ENCODE measurements around the gene RTN4R.

DNA sequence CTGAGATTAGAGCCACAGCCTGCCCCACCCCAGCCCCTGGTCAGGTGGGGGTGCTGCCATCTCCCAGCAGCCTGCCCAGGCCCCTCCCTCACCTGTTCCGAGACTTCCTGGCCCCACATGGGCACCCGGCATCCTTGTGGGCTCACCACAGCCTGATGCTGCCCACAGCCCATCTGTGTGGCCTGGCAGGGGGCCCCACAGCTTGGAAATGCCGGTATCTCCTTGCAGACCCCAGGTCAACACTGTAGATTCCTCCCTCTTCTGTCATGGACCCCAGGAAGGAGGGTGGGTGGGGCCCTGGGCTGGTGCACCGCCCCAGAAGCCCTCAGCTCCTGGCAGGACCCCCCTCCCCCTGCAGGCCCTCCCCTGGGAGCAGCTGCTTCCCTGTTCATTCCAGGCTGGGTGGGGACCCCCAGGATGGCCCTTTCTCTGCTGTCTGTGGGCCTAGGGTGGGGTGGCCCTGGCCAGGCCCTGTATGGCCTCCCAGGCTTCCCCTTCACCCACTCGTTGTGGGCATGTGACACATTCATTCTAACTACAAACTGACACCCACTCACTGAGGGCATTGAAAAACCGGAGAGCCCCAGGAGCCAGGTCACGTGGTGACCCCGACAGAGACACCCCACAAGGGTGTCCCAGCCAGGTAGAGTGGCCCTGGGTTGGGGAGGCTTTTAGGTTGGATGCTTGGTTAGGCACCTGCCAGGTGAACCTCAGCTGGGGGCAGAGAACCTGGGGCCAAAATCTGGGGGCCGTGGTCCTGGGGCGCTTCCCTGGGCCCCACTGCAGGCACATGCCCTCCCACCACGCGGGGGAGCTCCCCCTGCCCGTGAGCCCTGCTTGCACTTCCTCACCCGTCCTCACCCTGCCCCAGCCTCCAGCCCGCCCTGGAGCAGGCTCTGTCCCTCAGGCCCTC is 73.2 kb downstream of the RTN4R start:
- TF ChIP-seq, protein P1, sequence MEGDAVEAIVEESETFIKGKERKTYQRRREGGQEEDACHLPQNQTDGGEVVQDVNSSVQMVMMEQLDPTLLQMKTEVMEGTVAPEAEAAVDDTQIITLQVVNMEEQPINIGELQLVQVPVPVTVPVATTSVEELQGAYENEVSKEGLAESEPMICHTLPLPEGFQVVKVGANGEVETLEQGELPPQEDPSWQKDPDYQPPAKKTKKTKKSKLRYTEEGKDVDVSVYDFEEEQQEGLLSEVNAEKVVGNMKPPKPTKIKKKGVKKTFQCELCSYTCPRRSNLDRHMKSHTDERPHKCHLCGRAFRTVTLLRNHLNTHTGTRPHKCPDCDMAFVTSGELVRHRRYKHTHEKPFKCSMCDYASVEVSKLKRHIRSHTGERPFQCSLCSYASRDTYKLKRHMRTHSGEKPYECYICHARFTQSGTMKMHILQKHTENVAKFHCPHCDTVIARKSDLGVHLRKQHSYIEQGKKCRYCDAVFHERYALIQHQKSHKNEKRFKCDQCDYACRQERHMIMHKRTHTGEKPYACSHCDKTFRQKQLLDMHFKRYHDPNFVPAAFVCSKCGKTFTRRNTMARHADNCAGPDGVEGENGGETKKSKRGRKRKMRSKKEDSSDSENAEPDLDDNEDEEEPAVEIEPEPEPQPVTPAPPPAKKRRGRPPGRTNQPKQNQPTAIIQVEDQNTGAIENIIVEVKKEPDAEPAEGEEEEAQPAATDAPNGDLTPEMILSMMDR (conservative IDR thresholded peaks at IDR 0.05; ENCODE audit: low read depth, low read length) = no peak
- no peak for TF ChIP-seq EZH2 (IDR thresholded peaks at IDR 0.05; ENCODE audit: low read length, unreplicated experiment)

Measured in PC-3 (cell line).